ENCODE data around the gene RAI1. TPM values are rescaled to one million over a fixed set of nuclear protein-coding genes. Genes with fewer than 3 reads are reported as not detected.

Gene RAI1
- total and polyA plus RNA-seq, 12 donors: 4.2 to 37.3 (median 26.9) TPM

DNA sequence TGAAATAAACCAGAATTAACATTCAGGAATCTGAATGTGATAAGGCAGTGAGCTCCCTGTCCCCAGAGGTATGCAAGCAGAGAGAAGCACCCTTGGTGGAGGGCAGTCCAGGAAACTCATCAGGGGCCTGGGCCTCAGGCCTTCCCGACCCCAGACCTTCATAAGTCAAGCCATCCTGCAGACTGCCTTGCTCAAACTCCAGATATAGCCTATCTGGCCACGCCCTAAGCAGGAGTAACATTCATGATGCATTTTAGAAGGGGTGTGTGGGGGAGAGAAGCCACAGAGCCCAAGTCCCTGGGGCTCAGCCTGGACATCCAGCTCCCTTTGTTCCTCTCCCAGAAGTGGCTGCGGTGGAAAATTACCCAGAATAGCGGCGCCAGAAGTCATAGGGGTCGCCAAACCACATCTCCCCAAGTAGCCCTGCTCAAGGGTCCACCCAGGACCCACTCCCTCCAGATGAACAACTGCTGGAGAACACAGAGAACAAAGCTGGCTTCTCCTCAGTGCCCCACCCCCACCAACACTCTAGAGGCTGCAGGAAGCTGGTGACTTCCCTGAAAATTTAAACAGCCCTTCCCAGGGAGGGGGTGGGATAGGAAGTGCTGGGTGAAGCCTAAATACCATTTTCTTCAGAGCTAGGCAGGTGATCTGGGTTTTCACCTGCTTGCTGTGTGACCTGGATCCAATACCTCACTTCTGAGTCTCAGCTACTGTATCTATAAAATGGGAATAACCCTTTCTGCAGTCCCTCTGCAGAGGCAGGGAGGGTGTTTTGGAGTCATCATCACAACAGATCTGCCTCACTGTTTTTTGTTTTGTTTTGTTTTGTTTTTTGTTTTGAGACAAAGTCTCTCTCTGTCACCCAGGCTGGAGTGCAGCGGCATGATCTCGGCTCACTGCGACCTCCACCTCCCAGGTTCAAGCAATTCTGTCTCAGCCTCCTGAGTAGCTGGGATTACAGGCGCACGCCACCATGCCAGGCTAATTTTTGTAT lies 157.0 kb downstream of the RAI1 start:
- H3K27ac ChIP-seq: peak overlapping the region; percentile 94 to 100 (median 99)
- TF ChIP-seq POLR2A (IDR thresholded peaks at IDR 0.05): peak; percentile 20 to 23
- TF ChIP-seq, protein P1, sequence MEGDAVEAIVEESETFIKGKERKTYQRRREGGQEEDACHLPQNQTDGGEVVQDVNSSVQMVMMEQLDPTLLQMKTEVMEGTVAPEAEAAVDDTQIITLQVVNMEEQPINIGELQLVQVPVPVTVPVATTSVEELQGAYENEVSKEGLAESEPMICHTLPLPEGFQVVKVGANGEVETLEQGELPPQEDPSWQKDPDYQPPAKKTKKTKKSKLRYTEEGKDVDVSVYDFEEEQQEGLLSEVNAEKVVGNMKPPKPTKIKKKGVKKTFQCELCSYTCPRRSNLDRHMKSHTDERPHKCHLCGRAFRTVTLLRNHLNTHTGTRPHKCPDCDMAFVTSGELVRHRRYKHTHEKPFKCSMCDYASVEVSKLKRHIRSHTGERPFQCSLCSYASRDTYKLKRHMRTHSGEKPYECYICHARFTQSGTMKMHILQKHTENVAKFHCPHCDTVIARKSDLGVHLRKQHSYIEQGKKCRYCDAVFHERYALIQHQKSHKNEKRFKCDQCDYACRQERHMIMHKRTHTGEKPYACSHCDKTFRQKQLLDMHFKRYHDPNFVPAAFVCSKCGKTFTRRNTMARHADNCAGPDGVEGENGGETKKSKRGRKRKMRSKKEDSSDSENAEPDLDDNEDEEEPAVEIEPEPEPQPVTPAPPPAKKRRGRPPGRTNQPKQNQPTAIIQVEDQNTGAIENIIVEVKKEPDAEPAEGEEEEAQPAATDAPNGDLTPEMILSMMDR (IDR thresholded peaks at IDR 0.05): no peak
- intact Hi-C loops (cut with DNase I): no loop called here
- H3K4me3 ChIP-seq: no peak overlapping the region
- H3K9me3 ChIP-seq (replicated peaks in 1 of 3): no peaks in the 10 kb centered on the region
- DNase-seq: peak in 6 of 7 donors; percentile 65 to 84 (median 76)
- WGBS, 4 donors: 54 to 77% (median 65%) methylated on average over 8 to 11 of the region's 11 CpGs
- H3K36me3 ChIP-seq (replicated peaks in 1 of 2): no peaks in the 10 kb centered on the region
- H3K4me1 ChIP-seq (replicated peaks in 1 of 2): peaks cover 61 to 79% of the 10 kb centered on the region in 2 donors
- H3K27me3 ChIP-seq: no peaks in the 10 kb centered on the region

DNA sequence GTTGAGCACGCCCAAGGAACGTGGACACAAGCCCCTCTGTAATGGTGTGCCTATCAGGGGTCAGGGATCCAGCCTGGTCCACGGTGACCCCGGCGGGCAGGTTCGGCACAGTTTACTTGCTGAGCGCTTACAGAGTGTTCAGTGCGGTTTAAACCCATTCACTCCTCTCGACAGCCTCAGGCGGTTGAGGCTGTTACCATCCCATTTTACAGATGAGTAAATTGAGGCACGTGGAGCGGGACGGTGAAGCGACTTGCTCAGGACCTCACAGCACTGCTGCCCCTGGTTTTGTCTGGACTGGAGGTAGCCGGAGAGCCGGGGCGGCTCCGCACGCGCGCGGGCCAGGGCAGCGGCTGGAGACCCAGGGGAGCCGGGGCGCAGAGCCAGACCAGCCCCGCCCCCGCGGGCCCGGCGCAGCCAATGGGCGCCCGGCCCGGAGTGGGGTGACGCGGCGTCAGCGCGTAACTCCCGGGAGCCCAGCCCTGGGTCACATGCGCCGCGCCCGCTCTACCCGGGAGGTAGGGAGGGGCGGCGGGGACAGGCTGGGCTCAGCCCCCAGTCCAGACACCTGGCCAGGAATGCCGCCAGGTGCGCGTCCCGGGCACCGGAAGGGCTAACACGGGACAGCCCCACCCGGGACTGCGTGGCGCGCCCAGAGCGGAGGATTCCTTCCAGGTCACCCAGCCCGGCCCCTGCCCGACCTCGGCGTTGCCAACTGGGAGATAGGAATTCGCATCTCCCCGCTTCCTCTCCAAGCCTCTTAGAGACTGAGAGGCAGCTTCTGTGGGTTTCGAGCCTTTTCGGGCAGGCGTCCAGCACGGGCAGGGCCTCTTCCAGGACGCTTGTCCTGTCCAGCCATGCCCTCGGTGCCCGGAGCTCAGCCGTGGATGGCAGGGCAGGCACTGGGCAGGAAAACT lies 158.8 kb downstream of the RAI1 start:
- Histone ChIP-seq H3K36me3 (replicated peaks in 1 of 2) (no peaks in the 10 kb centered on the region), H3K9me3 (replicated peaks in 1 of 3) (no peaks in the 10 kb centered on the region), H3K27me3 (no peaks in the 10 kb centered on the region), H3K4me3 (peak overlapping the region in 2 of 4 donors; percentile 27 to 47), H3K27ac (peak overlapping the region; percentile 89 to 100 (median 99)), H3K4me1 (replicated peaks in 1 of 2) (peaks cover 57 to 67% of the 10 kb centered on the region in 2 donors)
- peak; percentile 93 to 95 (median 95) for DNase-seq
- intact Hi-C loops (cut with DNase I): no loop called here
- TF ChIP-seq, protein P1 (IDR thresholded peaks at IDR 0.05): no peak
- peak; percentile 73 to 90 for TF ChIP-seq POLR2A (IDR thresholded peaks at IDR 0.05)
- 2% methylated on average over 27 to 71 of the region's 71 CpGs for WGBS, 4 donors

DNA sequence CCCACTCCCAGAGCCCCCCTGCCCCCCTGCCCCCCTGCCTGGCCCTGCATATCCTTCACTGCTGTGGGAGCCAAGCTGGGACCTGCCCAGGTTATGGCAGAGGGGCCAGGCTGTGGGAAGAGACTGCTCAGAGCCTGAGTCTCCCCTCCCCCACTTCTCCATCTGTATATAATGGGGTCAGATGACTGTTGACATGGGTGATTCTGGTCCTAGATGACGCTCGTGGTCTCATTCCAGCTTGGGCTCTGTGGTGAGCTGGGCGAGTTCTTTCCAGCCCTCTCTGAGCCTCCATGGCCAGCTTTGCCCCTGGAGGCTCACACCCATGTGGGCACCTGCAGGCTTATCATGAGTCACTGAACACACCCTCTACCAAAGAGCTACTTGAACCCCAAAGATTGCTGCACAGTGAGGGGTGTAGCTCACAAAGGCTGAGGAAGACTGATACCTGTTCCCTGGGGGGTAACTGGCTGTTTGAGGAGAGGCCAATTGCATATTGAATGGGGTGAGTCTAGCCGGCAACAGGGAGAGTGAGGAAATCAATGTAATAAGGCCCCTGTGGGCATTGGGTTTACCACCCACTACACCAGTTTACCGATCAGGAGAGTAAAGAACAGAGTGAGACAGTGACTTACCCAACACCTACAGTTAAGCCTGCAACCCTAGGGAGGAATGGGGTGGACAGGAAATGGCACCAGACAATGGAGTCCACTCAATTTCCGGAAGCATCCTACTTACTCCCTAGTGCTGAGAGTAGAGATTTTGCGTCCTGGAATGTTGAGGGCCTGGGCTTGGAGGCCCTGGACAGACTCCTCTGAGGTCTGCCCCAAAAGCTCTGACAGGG lies 159.7 kb downstream of the RAI1 start:
- peak overlapping the region in 2 of 4 donors; percentile 27 to 47 for H3K4me3 ChIP-seq
- peak in 4 of 7 donors; percentile 55 to 77 (median 66) for DNase-seq
- no peaks in the 10 kb centered on the region for H3K36me3 ChIP-seq (replicated peaks in 1 of 2)
- H3K27ac ChIP-seq: peak overlapping the region; percentile 89 to 100 (median 99)
- H3K27me3 ChIP-seq: no peaks in the 10 kb centered on the region
- no peaks in the 10 kb centered on the region for H3K9me3 ChIP-seq (replicated peaks in 1 of 3)
- WGBS, 4 donors: 42 to 61% (median 47%) methylated on average over 4 to 7 of the region's 7 CpGs
- H3K4me1 ChIP-seq (replicated peaks in 1 of 2): peaks cover 48 to 58% of the 10 kb centered on the region in 2 donors
- TF ChIP-seq, protein P1 (IDR thresholded peaks at IDR 0.05): no peak
- no peak for TF ChIP-seq POLR2A (IDR thresholded peaks at IDR 0.05)
- intact Hi-C loops (cut with DNase I): no loop called here

Data from adrenal gland (tissue), 12 donors.